Ovary (tissue), 3 donors: ENCODE measurements around the gene SNAP47.

Source experiments
- EP300 ChIP-seq: sonication (generic); formaldehyde crosslinking; IDR thresholded peaks from one replicate; pipeline ENCODE4 v1.6.1; 2017; ENCODE audit warnings: antibody characterized with exemption
- POLR2A ChIP-seq: fragments of 450-650 bp; IDR thresholded peaks from one replicate; pipeline ENCODE4 v1.6.1; 2017; ENCODE audit warnings: antibody characterized with exemption, mild to moderate bottlenecking, moderate library complexity
- TF ChIP-seq, protein P1 (sequence below), 3 donors: fragments of 450-650 bp in 2 of 3; fragments of 200-600 bp in 1 of 3; IDR thresholded peaks; one replicate each; pipeline versions ENCODE4 v1.5.1 to v1.8.0; 2016 to 2022; ENCODE audit warnings: antibody characterized with exemption in 3 of 3, mild to moderate bottlenecking in 1 of 3
- donor health status: DM: no; HTN: no; CAD: no.

DNA sequence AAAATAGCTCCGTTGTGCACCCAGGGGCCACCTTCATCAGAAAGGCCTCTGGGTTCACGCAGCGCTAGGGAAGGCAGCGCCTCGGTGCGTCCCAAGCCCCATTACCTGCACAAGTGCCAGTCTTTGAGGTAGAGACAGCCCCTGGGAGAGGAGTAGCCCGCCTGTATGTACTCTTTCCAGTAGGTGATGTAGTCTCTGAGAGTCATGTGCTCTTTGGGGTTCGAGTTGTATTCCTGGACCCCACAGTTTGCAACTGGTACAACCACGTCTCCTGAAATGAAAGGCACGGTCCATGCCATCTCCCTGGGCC lies 734 bp upstream of the SNAP47 start:
- TF ChIP-seq EP300 (no peak), POLR2A (no peak)
- TF ChIP-seq, protein P1, sequence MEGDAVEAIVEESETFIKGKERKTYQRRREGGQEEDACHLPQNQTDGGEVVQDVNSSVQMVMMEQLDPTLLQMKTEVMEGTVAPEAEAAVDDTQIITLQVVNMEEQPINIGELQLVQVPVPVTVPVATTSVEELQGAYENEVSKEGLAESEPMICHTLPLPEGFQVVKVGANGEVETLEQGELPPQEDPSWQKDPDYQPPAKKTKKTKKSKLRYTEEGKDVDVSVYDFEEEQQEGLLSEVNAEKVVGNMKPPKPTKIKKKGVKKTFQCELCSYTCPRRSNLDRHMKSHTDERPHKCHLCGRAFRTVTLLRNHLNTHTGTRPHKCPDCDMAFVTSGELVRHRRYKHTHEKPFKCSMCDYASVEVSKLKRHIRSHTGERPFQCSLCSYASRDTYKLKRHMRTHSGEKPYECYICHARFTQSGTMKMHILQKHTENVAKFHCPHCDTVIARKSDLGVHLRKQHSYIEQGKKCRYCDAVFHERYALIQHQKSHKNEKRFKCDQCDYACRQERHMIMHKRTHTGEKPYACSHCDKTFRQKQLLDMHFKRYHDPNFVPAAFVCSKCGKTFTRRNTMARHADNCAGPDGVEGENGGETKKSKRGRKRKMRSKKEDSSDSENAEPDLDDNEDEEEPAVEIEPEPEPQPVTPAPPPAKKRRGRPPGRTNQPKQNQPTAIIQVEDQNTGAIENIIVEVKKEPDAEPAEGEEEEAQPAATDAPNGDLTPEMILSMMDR (IDR thresholded peaks at IDR 0.05) = no peak
